Parathyroid adenoma (tissue), 2 donors: ENCODE measurements around the gene SMIM28.

Experiments
- H2AFZ ChIP-seq: fragments of 300-600 bp; sonication (generic); one replicate; pipeline ENCODE4 v1.7.0; 2017; ENCODE audit warnings: antibody characterized with exemption, mild to moderate bottlenecking
- H3K27ac ChIP-seq: fragments of 300-600 bp; sonication (generic); one replicate; pipeline ENCODE4 v1.7.0; 2017
- H3K27me3 ChIP-seq: fragments of 300-600 bp; sonication (generic); one replicate; pipeline ENCODE4 v1.7.0; 2017; ENCODE audit warnings: low read length; ENCODE audit not compliant: control insufficient read depth, insufficient read depth
- H3K36me3 ChIP-seq: fragments of 300-600 bp; sonication (generic); one replicate; pipeline ENCODE4 v1.7.0; 2017; ENCODE audit warnings: low read length; ENCODE audit not compliant: control insufficient read depth, insufficient read depth
- H3K4me1 ChIP-seq: fragments of 300-600 bp; sonication (generic); one replicate; pipeline ENCODE4 v1.7.0; 2017; ENCODE audit warnings: control low read depth
- H3K4me2 ChIP-seq: fragments of 300-600 bp; sonication (generic); one replicate; pipeline ENCODE4 v1.7.0; 2017; ENCODE audit warnings: low read length
- H3K4me3 ChIP-seq: fragments of 300-600 bp; sonication (generic); one replicate; pipeline ENCODE4 v1.7.0; 2017; ENCODE audit warnings: low read depth, low read length
- H3K79me2 ChIP-seq: fragments of 300-600 bp; sonication (generic); one replicate; pipeline ENCODE4 v1.7.0; 2017; ENCODE audit warnings: control low read depth
- H3K9ac ChIP-seq: fragments of 300-600 bp; sonication (generic); one replicate; pipeline ENCODE4 v1.7.0; 2017; ENCODE audit warnings: mild to moderate bottlenecking
- H3K9me3 ChIP-seq: fragments of 300-600 bp; sonication (generic); one replicate; pipeline ENCODE4 v1.7.0; 2017; ENCODE audit warnings: low read length; ENCODE audit not compliant: control insufficient read depth
- TF ChIP-seq, protein P1 (sequence below): fragments of 300-600 bp; sonication (generic); IDR thresholded peaks from one replicate; pipeline ENCODE4 v1.7.0; 2017; ENCODE audit warnings: antibody characterized with exemption, mild to moderate bottlenecking
- donor health status: primary hyperparathyroidism.

The SMIM28 gene

DNA sequence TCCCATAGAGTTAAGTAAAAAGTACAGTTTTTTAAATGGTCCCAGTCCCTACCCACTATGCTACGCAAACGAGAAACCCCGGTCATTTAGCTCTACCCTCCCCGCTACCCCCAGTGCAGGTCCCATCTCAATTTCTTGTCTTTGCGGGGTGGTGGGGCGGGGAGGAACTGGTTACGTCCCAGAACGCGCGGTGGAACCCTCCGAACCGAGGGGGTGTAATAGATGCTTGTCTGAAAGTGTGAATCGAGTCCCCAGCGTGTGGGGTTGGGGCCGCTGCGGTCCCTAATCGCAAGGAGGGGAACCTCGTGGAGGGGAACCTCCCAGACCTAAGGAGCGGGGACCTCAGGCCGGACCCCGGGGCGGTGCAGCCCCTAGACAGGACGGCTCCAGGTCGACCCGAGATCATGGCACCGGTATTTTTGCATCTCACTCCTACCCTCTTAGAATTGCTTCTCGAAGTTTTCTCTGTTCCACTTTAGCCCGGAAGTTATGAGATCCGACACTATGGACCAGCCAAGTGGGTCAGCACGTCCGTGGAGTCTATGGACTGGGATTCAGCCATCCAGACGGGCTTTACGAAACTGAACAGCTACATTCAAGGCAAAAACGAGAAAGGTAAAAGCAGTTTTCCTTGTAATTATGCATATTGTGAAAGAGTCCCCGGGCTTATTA, 27.1 kb downstream of the SMIM28 start:
- Histone ChIP-seq H3K79me2 (no peaks in the 10 kb centered on the region), H3K9me3 (no peaks in the 10 kb centered on the region), H2AFZ (peak overlapping the region; percentile 89), H3K9ac (peak overlapping the region; percentile 47), H3K27me3 (no peaks in the 10 kb centered on the region), H3K27ac (peak overlapping the region; percentile 88), H3K4me2 (peak overlapping the region; percentile 63), H3K4me3 (peak overlapping the region; percentile 60), H3K4me1 (peaks cover 6% of the 10 kb centered on the region), H3K36me3 (no peaks in the 10 kb centered on the region)
- TF ChIP-seq, protein P1, sequence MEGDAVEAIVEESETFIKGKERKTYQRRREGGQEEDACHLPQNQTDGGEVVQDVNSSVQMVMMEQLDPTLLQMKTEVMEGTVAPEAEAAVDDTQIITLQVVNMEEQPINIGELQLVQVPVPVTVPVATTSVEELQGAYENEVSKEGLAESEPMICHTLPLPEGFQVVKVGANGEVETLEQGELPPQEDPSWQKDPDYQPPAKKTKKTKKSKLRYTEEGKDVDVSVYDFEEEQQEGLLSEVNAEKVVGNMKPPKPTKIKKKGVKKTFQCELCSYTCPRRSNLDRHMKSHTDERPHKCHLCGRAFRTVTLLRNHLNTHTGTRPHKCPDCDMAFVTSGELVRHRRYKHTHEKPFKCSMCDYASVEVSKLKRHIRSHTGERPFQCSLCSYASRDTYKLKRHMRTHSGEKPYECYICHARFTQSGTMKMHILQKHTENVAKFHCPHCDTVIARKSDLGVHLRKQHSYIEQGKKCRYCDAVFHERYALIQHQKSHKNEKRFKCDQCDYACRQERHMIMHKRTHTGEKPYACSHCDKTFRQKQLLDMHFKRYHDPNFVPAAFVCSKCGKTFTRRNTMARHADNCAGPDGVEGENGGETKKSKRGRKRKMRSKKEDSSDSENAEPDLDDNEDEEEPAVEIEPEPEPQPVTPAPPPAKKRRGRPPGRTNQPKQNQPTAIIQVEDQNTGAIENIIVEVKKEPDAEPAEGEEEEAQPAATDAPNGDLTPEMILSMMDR, result no peak

DNA sequence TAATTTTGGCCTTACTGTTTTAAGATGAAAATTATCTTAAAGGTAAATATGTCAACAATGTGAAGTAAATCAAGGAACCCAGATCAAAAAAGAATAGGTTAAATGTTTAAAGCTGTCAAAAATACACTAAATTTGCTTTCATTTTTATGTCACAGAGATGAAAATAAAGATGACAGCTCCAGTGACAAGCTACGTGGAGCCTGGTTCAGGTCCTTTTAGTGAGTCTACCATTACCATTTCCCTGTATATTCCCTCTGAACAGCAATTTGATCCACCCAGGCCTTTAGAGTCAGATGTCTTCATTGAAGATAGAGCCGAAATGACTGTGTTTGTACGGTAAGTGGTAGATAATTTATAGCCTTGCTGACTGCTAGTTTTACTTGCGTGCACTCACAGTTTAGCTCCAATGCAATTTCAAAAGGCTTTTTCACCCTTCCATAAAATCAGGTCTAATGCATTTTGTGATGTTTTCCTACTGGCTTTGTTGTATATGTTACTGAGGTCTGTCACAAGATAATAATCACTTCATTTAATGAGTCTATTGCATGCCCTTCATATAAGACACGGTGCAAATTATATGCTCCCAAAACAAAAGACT, 28.2 kb downstream of the SMIM28 start:
- Histone ChIP-seq H3K27me3 (no peaks in the 10 kb centered on the region), H3K4me2 (no peak overlapping the region), H3K27ac (no peak overlapping the region), H3K9me3 (no peaks in the 10 kb centered on the region), H3K9ac (no peak overlapping the region), H2AFZ (no peak overlapping the region), H3K79me2 (no peaks in the 10 kb centered on the region), H3K4me1 (peaks cover 6% of the 10 kb centered on the region), H3K4me3 (no peak overlapping the region), H3K36me3 (no peaks in the 10 kb centered on the region)
- TF ChIP-seq, protein P1, result no peak

- no peaks in the 10 kb centered on the region for H3K36me3 ChIP-seq
Observed at GRCh38 chr6:138406443-138406842, 28.7 kb downstream of the SMIM28 start.

DNA sequence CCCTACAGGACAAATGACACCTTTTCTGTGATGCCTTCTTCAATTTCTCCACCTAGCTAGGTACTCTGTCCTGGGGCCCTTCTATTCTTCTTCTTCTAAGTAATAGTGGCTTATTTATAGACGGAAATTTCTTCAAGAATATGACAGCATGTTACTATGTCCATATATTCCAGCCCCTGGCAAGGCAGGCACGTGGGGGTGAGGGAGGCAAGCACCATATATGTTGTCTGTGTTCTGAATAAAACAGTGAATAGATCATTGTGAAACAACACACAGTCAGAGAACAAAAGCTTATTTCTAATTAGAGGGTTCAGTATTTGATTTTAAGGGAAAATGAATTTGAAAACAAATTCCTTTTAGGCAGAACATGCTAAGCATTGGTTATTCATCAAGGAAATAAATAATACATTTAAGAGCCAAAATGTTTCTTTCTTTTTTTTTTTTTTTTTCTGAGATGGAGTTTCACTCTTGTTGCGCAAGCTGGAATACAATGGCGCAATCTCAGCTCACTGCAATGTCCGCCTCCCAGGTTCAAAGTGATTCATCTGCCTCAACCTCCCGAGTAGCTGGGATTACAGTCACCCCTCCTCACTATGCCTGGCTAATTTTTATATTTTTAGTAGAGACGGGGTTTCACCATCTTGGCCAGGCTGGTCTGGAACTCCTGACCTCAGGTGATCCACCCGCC, 32.5 kb downstream of the SMIM28 start:
- no peak overlapping the region for H3K27ac ChIP-seq
- H3K36me3 ChIP-seq, result no peaks in the 10 kb centered on the region
- no peak overlapping the region for H2AFZ ChIP-seq
- peaks cover 3% of the 10 kb centered on the region for H3K4me1 ChIP-seq
- H3K79me2 ChIP-seq, result no peaks in the 10 kb centered on the region
- no peak overlapping the region for H3K4me2 ChIP-seq
- H3K27me3 ChIP-seq, result no peaks in the 10 kb centered on the region
- no peaks in the 10 kb centered on the region for H3K9me3 ChIP-seq
- H3K9ac ChIP-seq, result no peak overlapping the region
- TF ChIP-seq, protein P1, result no peak
- H3K4me3 ChIP-seq, result no peak overlapping the region

More at GRCh38 chr6:138406443-138406842, 28.7 kb downstream of the SMIM28 start:
- H3K4me3 ChIP-seq, result no peak overlapping the region
- H3K9ac ChIP-seq, result no peak overlapping the region
- H3K79me2 ChIP-seq, result no peaks in the 10 kb centered on the region
- TF ChIP-seq, protein P1, result peak; percentile 9
- H3K27ac ChIP-seq, result no peak overlapping the region
- H3K4me2 ChIP-seq, result no peak overlapping the region
- H2AFZ ChIP-seq, result no peak overlapping the region
- peaks cover 6% of the 10 kb centered on the region for H3K4me1 ChIP-seq
- no peaks in the 10 kb centered on the region for H3K9me3 ChIP-seq
- H3K27me3 ChIP-seq, result no peaks in the 10 kb centered on the region
